ENCODE results near the gene NXN. TPM values are rescaled to one million over a fixed set of nuclear protein-coding genes. Genes with fewer than 3 reads are reported as not detected.
"Not testable (repeated sequence)": the region's sequence is repeated elsewhere in the genome, so short reads cannot be mapped to it uniquely, and the experiment has no call there.

Gene NXN
- total and polyA plus RNA-seq, 7 donors, result 33.4 to 92.5 (median 73.8) TPM

DNA sequence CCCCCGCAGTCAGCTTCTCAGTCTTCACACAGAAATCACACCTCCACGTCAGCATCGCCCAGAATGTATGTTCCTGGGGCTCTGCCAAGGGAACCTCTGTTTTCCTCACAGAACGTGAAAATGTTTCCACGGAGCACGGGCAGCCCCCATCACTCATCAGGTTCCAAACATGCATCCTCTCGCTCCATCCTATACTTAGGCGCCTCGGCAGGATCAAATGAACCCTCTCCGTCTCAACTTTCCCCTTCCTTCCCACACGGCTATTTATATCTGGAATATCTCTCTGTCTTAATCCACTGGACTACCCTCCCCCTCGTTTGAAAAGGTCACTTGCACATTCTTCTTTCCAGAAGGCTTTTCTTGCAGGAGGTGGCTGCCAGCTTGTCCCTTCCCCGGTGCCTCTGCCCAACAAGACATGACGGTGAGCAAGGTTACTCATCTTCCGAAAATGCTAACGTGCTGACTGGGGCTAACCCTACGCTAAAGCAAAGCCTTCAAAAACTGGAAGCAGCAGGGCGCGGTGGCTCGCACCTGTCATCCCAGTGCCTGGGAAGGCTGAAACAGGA is 21.6 kb downstream of the NXN start:
- DNase-seq (peak; percentile 69 to 90), ATAC-seq (peak; percentile 89 to 94 (median 91))
- no peaks in the 10 kb centered on the region for H3K27me3 ChIP-seq (ENCODE audit: insufficient read depth in 3 of 3, low read length in 2 of 3)
- H3K4me3 ChIP-seq, result no peak overlapping the region
- WGBS, 3 donors, result 31 to 41% (median 32%) methylated on average over 20 of the region's 20 CpGs
- peaks cover 25% of the 10 kb centered on the region for H3K4me1 ChIP-seq
- intact Hi-C loops (cut with DNase I), result loop anchor here in 1 of 2 donors (10.0 kb wide), 1 partner anchor 53 kb away; no protein-coding TSS in a partner anchor
- H3K9me3 ChIP-seq, result no peaks in the 10 kb centered on the region
- no peaks in the 10 kb centered on the region for H3K36me3 ChIP-seq (ENCODE audit: insufficient read depth in 1 of 2, low read depth in 1 of 2)
- H3K27ac ChIP-seq, result peak overlapping the region; percentile 86
- no peak for TF ChIP-seq CTCF (IDR thresholded peaks at IDR 0.05)

DNA sequence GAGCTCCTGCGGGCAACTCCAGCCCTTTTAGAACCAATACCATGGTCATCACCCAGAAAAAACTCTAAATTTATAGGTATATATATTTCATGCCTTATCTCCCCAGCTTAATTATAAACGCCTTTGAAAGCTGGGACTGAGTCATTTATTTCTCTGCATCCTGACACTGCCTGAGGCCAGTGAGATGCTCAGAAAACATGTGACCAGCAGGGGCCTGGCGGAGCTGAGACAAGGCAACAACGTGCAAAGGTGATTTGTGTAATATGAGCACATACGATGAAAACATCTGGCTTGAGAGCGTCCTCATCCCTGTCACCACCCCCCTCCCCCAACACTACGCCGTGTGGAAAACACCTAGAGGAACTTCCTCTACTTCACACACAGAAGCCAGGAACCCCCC is 22.7 kb downstream of the NXN start:
- H3K27ac ChIP-seq, result peak overlapping the region; percentile 86
- ATAC-seq (peak in 3 of 4 donors; percentile 34 to 61 (median 47)), DNase-seq (no peak)
- H3K4me1 ChIP-seq, result peaks cover 25% of the 10 kb centered on the region
- H3K9me3 ChIP-seq, result no peaks in the 10 kb centered on the region
- no peak for TF ChIP-seq CTCF (IDR thresholded peaks at IDR 0.05)
- WGBS, 3 donors, result 49 to 66% (median 52%) methylated on average over 8 of the region's 8 CpGs
- intact Hi-C loops (cut with DNase I), result loop anchor here in 1 of 2 donors (10.0 kb wide), 1 partner anchor 52 kb away; no protein-coding TSS in a partner anchor
- H3K27me3 ChIP-seq (ENCODE audit: insufficient read depth in 3 of 3, low read length in 2 of 3), result no peaks in the 10 kb centered on the region
- H3K36me3 ChIP-seq (ENCODE audit: insufficient read depth in 1 of 2, low read depth in 1 of 2), result no peaks in the 10 kb centered on the region
- H3K4me3 ChIP-seq, result no peak overlapping the region

GRCh38 chr17:954431-955164 is 25.0 kb downstream of the NXN start:
- Histone ChIP-seq H3K36me3 (ENCODE audit: insufficient read depth in 1 of 2, low read depth in 1 of 2) (no peaks in the 10 kb centered on the region), H3K9me3 (no peaks in the 10 kb centered on the region), H3K27me3 (ENCODE audit: insufficient read depth in 3 of 3, low read length in 2 of 3) (no peaks in the 10 kb centered on the region), H3K4me1 (peaks cover 44% of the 10 kb centered on the region), H3K4me3 (no peak overlapping the region), H3K27ac (peak overlapping the region; percentile 67)
- no peak for ATAC-seq
- intact Hi-C loops (cut with DNase I), result loop anchor here in 1 of 2 donors (10.0 kb wide), 1 partner anchor 50 kb away; no protein-coding TSS in a partner anchor
- 41 to 50% (median 45%) methylated on average over 23 of the region's 23 CpGs for WGBS, 3 donors
- no peak for TF ChIP-seq CTCF (IDR thresholded peaks at IDR 0.05)
- DNase-seq, result peak in 1 of 2 donors; percentile 61

- H3K4me3 ChIP-seq, result no peak overlapping the region
- intact Hi-C loops (cut with DNase I), result loop anchor here in 1 of 2 donors (10.0 kb wide), 1 partner anchor 49 kb away; no protein-coding TSS in a partner anchor
These were observed 25.8 kb downstream of the NXN start for GRCh38 chr17:953767-954166.

GRCh38 chr17:952592-952991 is 27.0 kb downstream of the NXN start:
- not testable (repeated sequence) for DNase-seq

More at GRCh38 chr17:953767-954166, 25.8 kb downstream of the NXN start:
- TF ChIP-seq CTCF (IDR thresholded peaks at IDR 0.05), result no peak
- DNase-seq (no peak), ATAC-seq (no peak)
- Histone ChIP-seq H3K36me3 (ENCODE audit: insufficient read depth in 1 of 2, low read depth in 1 of 2) (no peaks in the 10 kb centered on the region), H3K4me1 (peaks cover 44% of the 10 kb centered on the region), H3K27me3 (ENCODE audit: insufficient read depth in 3 of 3, low read length in 2 of 3) (no peaks in the 10 kb centered on the region), H3K9me3 (no peaks in the 10 kb centered on the region), H3K27ac (peak overlapping the region; percentile 67)
- 79 to 91% (median 84%) methylated on average over 16 of the region's 16 CpGs for WGBS, 3 donors

More at GRCh38 chr17:952592-952991, 27.0 kb downstream of the NXN start:
- H3K36me3 ChIP-seq (ENCODE audit: insufficient read depth in 1 of 2, low read depth in 1 of 2); ATAC-seq; H3K9me3 ChIP-seq; H3K27me3 ChIP-seq (ENCODE audit: insufficient read depth in 3 of 3, low read length in 2 of 3); H3K4me3 ChIP-seq; H3K27ac ChIP-seq: not testable (repeated sequence)
- WGBS, 3 donors, result 94 to 98% (median 97%) methylated on average over 9 to 18 of the region's 18 CpGs
- intact Hi-C loops (cut with DNase I), result loop anchor here in 1 of 2 donors (10.0 kb wide), 1 partner anchor 48 kb away; no protein-coding TSS in a partner anchor
- peaks cover 41% of the 10 kb centered on the region for H3K4me1 ChIP-seq

All from psoas muscle (tissue), 8 donors.